GM10266 (cell line): ENCODE measurements around the gene TMEM237.

Experiments
- DNase-seq: peaks from one replicate; pipeline ENCODE4 v3.0.0; 2012; ENCODE audit errors: extremely low spot score
- CTCF ChIP-seq: IDR thresholded peaks from 2 replicates; pipeline ENCODE4 v1.5.1; 2012; ENCODE audit warnings: mild to moderate bottlenecking, low read depth; ENCODE audit not compliant: control insufficient read depth, insufficient read depth; ENCODE audit errors: missing control alignments

TMEM237 gene

GRCh38 chr2:201597397-201597796 is 45.9 kb downstream of the TMEM237 start:
- no peak for TF ChIP-seq CTCF
- no peak for DNase-seq

GRCh38 chr2:201580486-201580885 is 62.8 kb downstream of the TMEM237 start:
- no peak for DNase-seq

GRCh38 chr2:201579536-201579935 is 63.8 kb downstream of the TMEM237 start:
- TF ChIP-seq CTCF = no peak
- no peak for DNase-seq

More at GRCh38 chr2:201580486-201580885, 62.8 kb downstream of the TMEM237 start:
- no peak for TF ChIP-seq CTCF

- no peak for DNase-seq
- no peak for TF ChIP-seq CTCF
Observed at GRCh38 chr2:201575971-201576370, 67.3 kb downstream of the TMEM237 start.

GRCh38 chr2:201574766-201575165 is 68.5 kb downstream of the TMEM237 start:
- DNase-seq = no peak
- no peak for TF ChIP-seq CTCF

- TF ChIP-seq CTCF = no peak
- DNase-seq = no peak
Observed at GRCh38 chr2:201572846-201573508, 70.3 kb downstream of the TMEM237 start.
